Breast epithelium (tissue), 4 donors: Measurements from ENCODE around the gene MTR. TPM values are rescaled to one million over a fixed set of nuclear protein-coding genes. Genes with fewer than 3 reads are reported as not detected.

Source experiments
- DNase-seq, 2 donors: peaks; one replicate each; pipeline ENCODE4 v3.0.0-alpha.2; 2019; ENCODE audit warnings: low spot score in 2 of 2
- H3K27ac ChIP-seq, 2 donors: fragments of 200-600 bp; sonication (generic) in 1 of 2; one replicate each; pipeline ENCODE4 v1.5.1; 2016 to 2019; ENCODE audit warnings: mild to moderate bottlenecking in 1 of 2
- H3K27me3 ChIP-seq, 2 donors: fragments of 200-600 bp; sonication (generic) in 1 of 2; one replicate each; pipeline versions ENCODE4 v1.5.1 to v1.6.0; 2017 to 2019; ENCODE audit warnings: control low read depth in 1 of 2, mild to moderate bottlenecking in 1 of 2
- H3K36me3 ChIP-seq: fragments of 200-600 bp; one replicate; pipeline ENCODE4 v1.5.1; 2019
- H3K4me1 ChIP-seq, 2 donors: fragments of 200-600 bp; sonication (generic); one replicate each; pipeline ENCODE4 v1.5.1; 2016 to 2019; ENCODE audit warnings: control low read depth in 1 of 2
- H3K4me3 ChIP-seq, 3 donors: fragments of 200-600 bp; sonication (generic); 1 replicate in 2 of 3; 2 replicates in 1 of 3; pipeline ENCODE4 v1.5.1; 2016 to 2019; ENCODE audit warnings: mild to moderate bottlenecking in 3 of 3, moderate library complexity in 2 of 3
- H3K9me3 ChIP-seq, 2 donors: fragments of 200-600 bp; sonication (generic) in 1 of 2; one replicate each; pipeline ENCODE4 v1.5.1; 2016 to 2019; ENCODE audit warnings: control low read depth in 1 of 2
- POLR2A ChIP-seq: fragments of 450-650 bp; IDR thresholded peaks from one replicate; pipeline ENCODE4 v1.6.1; 2016; ENCODE audit warnings: antibody characterized with exemption, mild to moderate bottlenecking, moderate library complexity
- POLR2AphosphoS5 ChIP-seq, 3 donors: sonication (generic); formaldehyde crosslinking; IDR thresholded peaks; one replicate each; pipeline ENCODE4 v1.6.1; 2017; ENCODE audit warnings: antibody characterized with exemption in 3 of 3
- intact Hi-C: fragments of 100-400 bp; cut with DNase I; formaldehyde crosslinking; loops from one replicate; pipeline ENCODE4 v1.15.1; 2023; ENCODE audit warnings: low total_unique reads
- total RNA-seq, 3 donors: library from RNA; depleted of rRNA; stranded (reverse); fragments of >200 nt; gene quantifications; one replicate each; pipeline ENCODE4 v1.1.0, GENCODE V29; 2016
- TF ChIP-seq, protein P1 (sequence below), 3 donors: fragments of 450-650 bp; IDR thresholded peaks; one replicate each; pipeline ENCODE4 v1.5.1; 2016 to 2017; ENCODE audit warnings: antibody characterized with exemption in 3 of 3, mild to moderate bottlenecking in 3 of 3, moderate library complexity in 3 of 3

MTR gene
- total RNA-seq, 3 donors from 2014 or later = 30.5 to 32.3 (median 31.7) TPM

DNA sequence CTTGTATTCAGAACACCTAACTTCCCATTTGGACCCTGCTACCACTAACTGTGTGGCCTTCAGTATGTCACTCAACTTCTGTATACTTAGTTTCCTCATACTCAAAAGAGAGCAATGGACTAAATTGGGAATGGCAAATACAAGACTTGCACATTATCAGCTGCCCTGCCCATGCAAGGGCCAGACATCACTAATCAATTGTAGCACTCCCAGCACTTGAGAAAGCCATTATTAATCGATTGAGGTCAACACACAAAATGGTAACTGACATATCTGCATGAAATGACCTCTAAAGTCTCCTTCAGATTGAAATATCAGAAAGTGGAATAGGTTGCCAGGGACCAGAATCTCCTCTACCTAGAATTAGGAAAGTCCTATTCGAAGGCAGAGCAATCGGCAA is 149.9 kb downstream of the MTR start:
- H3K9me3 ChIP-seq = no peaks in the 10 kb centered on the region
- TF ChIP-seq POLR2A = no peak
- TF ChIP-seq POLR2AphosphoS5 (IDR thresholded peaks at IDR 0.05) = no peak
- TF ChIP-seq, protein P1, sequence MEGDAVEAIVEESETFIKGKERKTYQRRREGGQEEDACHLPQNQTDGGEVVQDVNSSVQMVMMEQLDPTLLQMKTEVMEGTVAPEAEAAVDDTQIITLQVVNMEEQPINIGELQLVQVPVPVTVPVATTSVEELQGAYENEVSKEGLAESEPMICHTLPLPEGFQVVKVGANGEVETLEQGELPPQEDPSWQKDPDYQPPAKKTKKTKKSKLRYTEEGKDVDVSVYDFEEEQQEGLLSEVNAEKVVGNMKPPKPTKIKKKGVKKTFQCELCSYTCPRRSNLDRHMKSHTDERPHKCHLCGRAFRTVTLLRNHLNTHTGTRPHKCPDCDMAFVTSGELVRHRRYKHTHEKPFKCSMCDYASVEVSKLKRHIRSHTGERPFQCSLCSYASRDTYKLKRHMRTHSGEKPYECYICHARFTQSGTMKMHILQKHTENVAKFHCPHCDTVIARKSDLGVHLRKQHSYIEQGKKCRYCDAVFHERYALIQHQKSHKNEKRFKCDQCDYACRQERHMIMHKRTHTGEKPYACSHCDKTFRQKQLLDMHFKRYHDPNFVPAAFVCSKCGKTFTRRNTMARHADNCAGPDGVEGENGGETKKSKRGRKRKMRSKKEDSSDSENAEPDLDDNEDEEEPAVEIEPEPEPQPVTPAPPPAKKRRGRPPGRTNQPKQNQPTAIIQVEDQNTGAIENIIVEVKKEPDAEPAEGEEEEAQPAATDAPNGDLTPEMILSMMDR (IDR thresholded peaks at IDR 0.05) = no peak
- H3K4me3 ChIP-seq = no peak overlapping the region
- H3K27ac ChIP-seq = no peak overlapping the region
- no peaks in the 10 kb centered on the region for H3K27me3 ChIP-seq
- H3K4me1 ChIP-seq = no peaks in the 10 kb centered on the region
- no peaks in the 10 kb centered on the region for H3K36me3 ChIP-seq
- no peak for DNase-seq
- intact Hi-C loops = no loop called here

DNA sequence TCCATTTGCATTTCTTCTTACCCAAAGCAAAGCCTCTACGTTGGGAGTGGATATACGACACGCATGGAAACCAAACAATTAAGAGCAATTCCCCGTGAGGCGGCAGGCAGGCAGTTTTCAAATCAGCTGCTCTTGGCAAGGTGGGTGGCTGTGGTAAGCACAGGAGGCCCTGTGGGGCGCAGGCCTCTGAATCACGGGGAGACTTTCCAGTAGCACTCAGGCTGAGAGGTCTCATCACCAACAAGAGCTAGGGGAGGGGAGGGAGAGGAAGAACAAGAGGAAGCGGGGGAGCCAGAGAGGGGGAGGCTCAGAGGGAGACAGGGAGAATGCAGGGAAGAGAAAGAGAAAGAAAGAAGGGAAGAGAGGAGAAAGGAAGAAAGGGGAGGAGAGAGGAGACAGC is 152.7 kb downstream of the MTR start:
- H3K27me3 ChIP-seq = no peaks in the 10 kb centered on the region
- no peaks in the 10 kb centered on the region for H3K36me3 ChIP-seq
- no peak overlapping the region for H3K27ac ChIP-seq
- intact Hi-C loops = no loop called here
- H3K4me1 ChIP-seq = no peaks in the 10 kb centered on the region
- DNase-seq = no peak
- no peak for TF ChIP-seq POLR2AphosphoS5 (IDR thresholded peaks at IDR 0.05)
- no peak for TF ChIP-seq POLR2A
- TF ChIP-seq, protein P1 (IDR thresholded peaks at IDR 0.05) = no peak
- no peaks in the 10 kb centered on the region for H3K9me3 ChIP-seq
- no peak overlapping the region for H3K4me3 ChIP-seq

DNA sequence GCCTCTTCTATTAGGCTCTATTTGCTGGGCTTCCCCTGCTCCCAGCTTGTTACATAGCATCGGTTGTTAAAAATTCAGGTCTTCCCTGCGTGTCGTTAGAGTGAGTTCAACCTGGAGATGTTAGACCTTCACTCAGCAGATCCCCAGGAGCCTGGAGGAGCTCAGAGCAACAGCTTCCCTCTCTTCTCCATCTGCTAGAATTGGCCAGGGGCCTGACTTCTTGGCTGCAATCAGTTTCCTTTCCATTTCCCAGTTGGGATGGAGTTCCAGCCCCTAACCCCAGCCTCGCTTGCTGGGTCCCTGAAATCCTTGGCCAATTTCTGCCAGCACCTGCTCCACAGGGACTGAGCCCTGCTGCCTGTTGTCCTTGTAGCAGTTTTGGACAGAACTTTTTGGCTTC is 153.3 kb downstream of the MTR start:
- intact Hi-C loops = no loop called here
- TF ChIP-seq, protein P1 (IDR thresholded peaks at IDR 0.05) = no peak
- TF ChIP-seq POLR2AphosphoS5 (IDR thresholded peaks at IDR 0.05) = no peak
- no peak for TF ChIP-seq POLR2A
- no peak overlapping the region for H3K27ac ChIP-seq
- H3K4me3 ChIP-seq = no peak overlapping the region
- no peak for DNase-seq
- no peaks in the 10 kb centered on the region for H3K27me3 ChIP-seq
- no peaks in the 10 kb centered on the region for H3K4me1 ChIP-seq
- no peaks in the 10 kb centered on the region for H3K9me3 ChIP-seq
- no peaks in the 10 kb centered on the region for H3K36me3 ChIP-seq

DNA sequence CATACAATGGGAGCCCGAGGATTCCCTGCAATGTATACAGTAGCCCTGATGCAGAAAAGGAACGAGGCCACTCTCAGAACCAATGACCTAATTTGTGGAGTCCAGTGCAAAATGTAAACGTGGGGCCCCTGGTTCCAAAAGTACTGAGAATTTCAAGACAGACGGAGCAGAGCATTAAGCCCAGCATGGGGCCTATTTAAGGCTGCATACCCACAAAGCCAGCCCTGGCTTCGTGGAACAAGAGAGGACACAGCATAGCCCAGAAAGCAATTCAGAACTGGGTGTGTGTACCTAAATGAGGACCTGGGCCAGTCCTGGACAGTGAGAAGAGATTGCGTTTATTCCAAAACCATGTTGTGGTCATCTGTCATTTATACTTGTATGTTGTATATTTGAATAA is 153.9 kb downstream of the MTR start:
- TF ChIP-seq, protein P1 (IDR thresholded peaks at IDR 0.05) = no peak
- TF ChIP-seq POLR2AphosphoS5 (IDR thresholded peaks at IDR 0.05) (no peak), POLR2A (no peak)
- no peaks in the 10 kb centered on the region for H3K9me3 ChIP-seq
- no peaks in the 10 kb centered on the region for H3K4me1 ChIP-seq
- DNase-seq = no peak
- intact Hi-C loops = no loop called here
- no peaks in the 10 kb centered on the region for H3K36me3 ChIP-seq
- H3K27ac ChIP-seq = no peak overlapping the region
- H3K27me3 ChIP-seq = no peaks in the 10 kb centered on the region
- H3K4me3 ChIP-seq = no peak overlapping the region

DNA sequence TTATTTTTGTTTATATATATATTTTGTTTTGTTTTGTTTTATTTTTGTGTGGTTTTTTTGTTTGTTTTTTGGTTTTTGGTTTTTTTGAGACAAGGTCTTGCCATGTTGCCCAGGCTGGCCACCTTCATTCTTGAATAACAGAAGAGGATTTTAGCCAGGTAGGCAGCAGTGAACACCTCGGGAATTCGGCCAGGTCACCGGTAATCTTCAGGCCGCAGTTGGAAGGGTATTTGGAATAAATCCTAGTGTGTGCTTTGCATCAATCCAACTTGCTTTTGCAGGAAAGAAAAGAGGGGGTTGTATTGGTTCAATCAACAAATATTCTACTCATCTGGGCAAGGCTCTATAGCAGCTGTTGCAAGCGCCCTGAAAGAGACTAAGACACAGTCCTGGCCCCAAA is 155.3 kb downstream of the MTR start:
- no peaks in the 10 kb centered on the region for H3K27me3 ChIP-seq

More for the DNA sequence above, 155.3 kb downstream of the MTR start:
- H3K27ac ChIP-seq = no peak overlapping the region
- DNase-seq = no peak
- H3K9me3 ChIP-seq = no peaks in the 10 kb centered on the region
- H3K4me1 ChIP-seq = no peaks in the 10 kb centered on the region
- no peaks in the 10 kb centered on the region for H3K36me3 ChIP-seq
- intact Hi-C loops = no loop called here
- H3K4me3 ChIP-seq = no peak overlapping the region
- TF ChIP-seq POLR2A = no peak
- TF ChIP-seq POLR2AphosphoS5 (IDR thresholded peaks at IDR 0.05) = no peak
- TF ChIP-seq, protein P1 (IDR thresholded peaks at IDR 0.05) = no peak
